Measurements from ENCODE around the gene GIPR.

GRCh38 chr19:45645068-45645630, 22.9 kb upstream of the GIPR start:
- TF ChIP-seq POLR2AphosphoS5 (IDR thresholded peaks at IDR 0.05; ENCODE audit: low read depth, low read length) (no peak), PHF20 (CRISPR knock-in tag; IDR thresholded peaks at IDR 0.05) (no peak), ZBTB33 (CRISPR knock-in tag; IDR thresholded peaks at IDR 0.05) (no peak), KLF13 (CRISPR knock-in tag; IDR thresholded peaks at IDR 0.05) (no peak), PAX8 (CRISPR knock-in tag; IDR thresholded peaks at IDR 0.05; ENCODE audit: borderline replicate concordance) (no peak), IRF2 (CRISPR knock-in tag; IDR thresholded peaks at IDR 0.05) (no peak), HNF4A (CRISPR knock-in tag; IDR thresholded peaks at IDR 0.05) (no peak), CTCF (CRISPR knock-in tag; IDR thresholded peaks at IDR 0.05) (no peak), CHD2 (IDR thresholded peaks at IDR 0.05; ENCODE audit: low read depth, low read length) (no peak), KDM3A (CRISPR knock-in tag; IDR thresholded peaks at IDR 0.05; ENCODE audit: low read depth) (no peak), GTF2F1 (IDR thresholded peaks at IDR 0.05; ENCODE audit: low read length) (no peak), GABPA (IDR thresholded peaks at IDR 0.05; ENCODE audit: low read depth, low read length) (no peak), GABPA (CRISPR knock-in tag; IDR thresholded peaks at IDR 0.05; ENCODE audit: low read depth) (no peak)
